ENCODE measurements around the gene CCDC83. TPM values are rescaled to one million over a fixed set of nuclear protein-coding genes. Genes with fewer than 3 reads are reported as not detected.

CCDC83 gene
- polyA plus RNA-seq, 3 donors, result not detected

DNA sequence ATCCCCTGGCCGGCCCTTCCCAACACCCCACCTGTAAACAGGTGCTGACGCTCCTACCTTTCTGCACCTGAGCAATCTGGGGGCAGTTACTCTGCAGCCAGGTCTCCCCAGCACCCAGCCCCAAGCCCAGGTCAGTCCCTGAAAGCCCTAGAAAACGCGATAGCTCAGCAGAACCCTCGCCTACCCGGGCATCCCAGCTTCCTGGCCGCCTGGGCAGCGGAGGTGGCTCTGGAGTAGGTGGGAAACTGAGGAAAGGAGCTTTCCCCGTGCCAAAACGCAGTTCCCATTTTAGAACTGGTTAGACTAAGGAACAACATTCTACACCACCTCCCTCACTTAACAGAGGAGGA lies 44.7 kb upstream of the CCDC83 start:
- Histone ChIP-seq H3K4me2 (replicated peaks; ENCODE audit: extremely low read depth, low read length, poor library complexity, severe bottlenecking) (peak overlapping the region; percentile 84), H3K36me3 (replicated peaks in 1 of 2; ENCODE audit: control insufficient read depth in 1 of 2, insufficient read depth in 2 of 2, low read length in 2 of 2) (no peaks in the 10 kb centered on the region), H3K9ac (ENCODE audit: insufficient read depth, low read length, poor library complexity, severe bottlenecking) (peak overlapping the region; percentile 57), H2AFZ (ENCODE audit: insufficient read depth, low read depth, low read length, poor library complexity, severe bottlenecking) (peak overlapping the region; percentile 86), H4K20me1 (ENCODE audit: insufficient read depth, low read length) (no peaks in the 10 kb centered on the region), H3K27ac (ENCODE audit: low read depth in 1 of 2, low read length in 2 of 2) (no peak overlapping the region), H3K27me3 (ENCODE audit: control insufficient read depth in 2 of 2, insufficient read depth in 2 of 2, low read length in 2 of 2) (peaks cover 5 to 27% of the 10 kb centered on the region in 2 donors), H3K9me3 (replicated peaks in 1 of 2; ENCODE audit: control insufficient read depth in 1 of 2, insufficient read depth in 1 of 2, low read length in 2 of 2) (no peaks in the 10 kb centered on the region), H3K4me3 (replicated peaks in 1 of 3; ENCODE audit: low read depth in 2 of 3, low read length in 3 of 3) (peak overlapping the region; percentile 31 to 79 (median 67)), H3K4me1 (ENCODE audit: control insufficient read depth in 1 of 2, insufficient read depth in 2 of 2, low read length in 2 of 2) (peaks cover 14 to 16% of the 10 kb centered on the region in 2 donors), H3K79me2 (ENCODE audit: insufficient read depth, low read length) (no peaks in the 10 kb centered on the region)
- peak in 1 of 3 donors; percentile 16 for DNase-seq
- TF ChIP-seq, protein P1, sequence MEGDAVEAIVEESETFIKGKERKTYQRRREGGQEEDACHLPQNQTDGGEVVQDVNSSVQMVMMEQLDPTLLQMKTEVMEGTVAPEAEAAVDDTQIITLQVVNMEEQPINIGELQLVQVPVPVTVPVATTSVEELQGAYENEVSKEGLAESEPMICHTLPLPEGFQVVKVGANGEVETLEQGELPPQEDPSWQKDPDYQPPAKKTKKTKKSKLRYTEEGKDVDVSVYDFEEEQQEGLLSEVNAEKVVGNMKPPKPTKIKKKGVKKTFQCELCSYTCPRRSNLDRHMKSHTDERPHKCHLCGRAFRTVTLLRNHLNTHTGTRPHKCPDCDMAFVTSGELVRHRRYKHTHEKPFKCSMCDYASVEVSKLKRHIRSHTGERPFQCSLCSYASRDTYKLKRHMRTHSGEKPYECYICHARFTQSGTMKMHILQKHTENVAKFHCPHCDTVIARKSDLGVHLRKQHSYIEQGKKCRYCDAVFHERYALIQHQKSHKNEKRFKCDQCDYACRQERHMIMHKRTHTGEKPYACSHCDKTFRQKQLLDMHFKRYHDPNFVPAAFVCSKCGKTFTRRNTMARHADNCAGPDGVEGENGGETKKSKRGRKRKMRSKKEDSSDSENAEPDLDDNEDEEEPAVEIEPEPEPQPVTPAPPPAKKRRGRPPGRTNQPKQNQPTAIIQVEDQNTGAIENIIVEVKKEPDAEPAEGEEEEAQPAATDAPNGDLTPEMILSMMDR (IDR thresholded peaks at IDR 0.05), result no peak
- peaks cover 18% of the 10 kb centered on the region for H3K4me1 Mint-ChIP-seq
- peak overlapping the region in 2 of 7 donors; percentile 8 to 26 for H3K27ac Mint-ChIP-seq
- H3K27me3 Mint-ChIP-seq (ENCODE audit: low read depth in 3 of 3), result peaks cover 21 to 29% (median 28%) of the 10 kb centered on the region in 3 donors
- peaks cover 0 to 6% (median 3%) of the 10 kb centered on the region in 7 donors for H3K9me3 Mint-ChIP-seq
- 5% methylated on average over 2 of the region's 10 CpGs for WGBS (ENCODE audit: insufficient coverage)
- no peaks in the 10 kb centered on the region for H3K36me3 Mint-ChIP-seq
- intact Hi-C loops (cut with micrococcal nuclease), result no loop called here
- H3K4me3 Mint-ChIP-seq, result peak overlapping the region; percentile 77 to 92

DNA sequence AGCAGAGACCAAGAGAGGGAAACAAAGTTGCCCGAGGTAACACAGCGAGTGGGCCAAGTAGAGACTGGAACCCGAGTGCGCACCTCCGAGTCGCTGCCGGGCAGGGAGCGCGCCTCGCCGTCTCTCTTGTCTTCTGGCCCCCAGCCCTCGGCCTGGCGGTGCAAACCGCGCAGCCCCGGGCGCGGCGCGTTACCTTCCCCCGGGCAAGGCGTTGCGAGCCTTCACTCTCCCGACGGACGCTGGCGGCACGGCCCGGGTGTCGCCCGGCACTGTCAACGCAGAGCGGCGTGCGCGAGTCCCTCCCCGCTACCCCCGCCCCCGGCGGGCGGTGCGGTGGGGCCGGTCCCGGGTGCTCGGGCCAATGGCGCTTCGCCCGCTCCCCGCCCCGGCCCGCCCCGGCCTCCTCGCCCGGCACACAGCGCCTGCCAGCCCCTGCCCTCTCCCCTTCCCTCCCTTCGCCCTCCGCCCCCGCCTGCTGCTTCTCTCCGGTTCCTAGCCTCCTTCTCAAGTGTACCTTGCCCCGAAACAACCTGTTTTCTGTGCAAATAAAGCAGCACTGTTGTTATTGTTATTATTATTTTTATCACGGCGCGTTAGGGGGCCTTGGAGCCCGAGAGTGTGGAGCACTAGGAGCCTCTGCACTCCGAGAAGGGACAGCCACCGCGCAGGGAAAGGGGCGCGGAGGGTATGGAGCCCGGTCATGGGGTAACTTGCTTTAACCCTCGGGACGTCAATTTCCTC lies 44.1 kb upstream of the CCDC83 start, which contains the start of gene SYTL2:
Gene SYTL2, minus strand, starts transcription at position 271 of the 741 bp plus-strand sequence. CDS start 53,416 bp downstream, outside the sequence.
- Mint-ChIP-seq H3K36me3 (no peaks in the 10 kb centered on the region), H3K9me3 (peaks cover 0 to 6% (median 3%) of the 10 kb centered on the region in 7 donors), H3K27me3 (ENCODE audit: low read depth in 3 of 3) (peaks cover 21 to 29% (median 28%) of the 10 kb centered on the region in 3 donors), H3K27ac (peak within 1 kb of the TSS in 3 of 7 donors; percentile 9 to 58 (median 26)), H3K4me1 (peaks cover 18% of the 10 kb centered on the region), H3K4me3 (peak within 1 kb of the TSS; percentile 77 to 92)
- Histone ChIP-seq H4K20me1 (ENCODE audit: insufficient read depth, low read length) (no peaks in the 10 kb centered on the region), H3K9me3 (replicated peaks in 1 of 2; ENCODE audit: control insufficient read depth in 1 of 2, insufficient read depth in 1 of 2, low read length in 2 of 2) (no peaks in the 10 kb centered on the region), H3K27ac (ENCODE audit: low read depth in 1 of 2, low read length in 2 of 2) (no peak within 1 kb of the TSS), H3K4me2 (replicated peaks; ENCODE audit: extremely low read depth, low read length, poor library complexity, severe bottlenecking) (peak within 1 kb of the TSS; percentile 84), H3K79me2 (ENCODE audit: insufficient read depth, low read length) (no peaks in the 10 kb centered on the region), H3K4me1 (ENCODE audit: control insufficient read depth in 1 of 2, insufficient read depth in 2 of 2, low read length in 2 of 2) (peaks cover 14 to 16% of the 10 kb centered on the region in 2 donors), H2AFZ (ENCODE audit: insufficient read depth, low read depth, low read length, poor library complexity, severe bottlenecking) (peak within 1 kb of the TSS; percentile 86), H3K27me3 (ENCODE audit: control insufficient read depth in 2 of 2, insufficient read depth in 2 of 2, low read length in 2 of 2) (peaks cover 5 to 27% of the 10 kb centered on the region in 2 donors), H3K4me3 (replicated peaks in 1 of 3; ENCODE audit: low read depth in 2 of 3, low read length in 3 of 3) (peak within 1 kb of the TSS; percentile 37 to 79 (median 67)), H3K9ac (ENCODE audit: insufficient read depth, low read length, poor library complexity, severe bottlenecking) (peak within 1 kb of the TSS; percentile 57), H3K36me3 (replicated peaks in 1 of 2; ENCODE audit: control insufficient read depth in 1 of 2, insufficient read depth in 2 of 2, low read length in 2 of 2) (no peaks in the 10 kb centered on the region)
- TF ChIP-seq, protein P1 (IDR thresholded peaks at IDR 0.05), result no peak
- DNase-seq, result peak; percentile 15 to 42 (median 17)
- under 1% methylated on average over 51 of the region's 72 CpGs for WGBS (ENCODE audit: insufficient coverage)
- intact Hi-C loops (cut with micrococcal nuclease), result no loop called here
